Heart left ventricle (tissue), 16 donors: ENCODE measurements around the gene MAGI1. TPM values are rescaled to one million over a fixed set of nuclear protein-coding genes. Genes with fewer than 3 reads are reported as not detected.

Source experiments
- ATAC-seq, 4 donors: fragments of 200-7000 bp; cut with Tn5 transposase; one replicate each; pipeline ENCODE4 v1.9.1; 2020 to 2022; ENCODE audit warnings: moderate library complexity in 4 of 4, mild to moderate bottlenecking in 3 of 4, moderate number of reproducible peaks in 1 of 4
- DNase-seq, 5 donors: peaks; one replicate each; pipeline ENCODE4 v3.0.0-alpha.2; 2020
- H3K27ac ChIP-seq, 12 donors: fragments of 200-600 bp; sonication (generic) in 4 of 12; one replicate each; pipeline versions ENCODE4 v1.5.0 to v1.8.0; 2016 to 2022; ENCODE audit warnings: mild to moderate bottlenecking in 2 of 12
- H3K27me3 ChIP-seq, 9 donors: fragments of 200-600 bp; sonication (generic) in 2 of 9; one replicate each; pipeline versions ENCODE4 v1.5.1 to v1.8.0; 2016 to 2022; ENCODE audit warnings: mild to moderate bottlenecking in 3 of 9
- H3K36me3 ChIP-seq, 9 donors: fragments of 200-600 bp; sonication (generic) in 2 of 9; one replicate each; pipeline versions ENCODE4 v1.5.0 to v1.8.0; 2018 to 2022; ENCODE audit warnings: mild to moderate bottlenecking in 2 of 9
- H3K4me1 ChIP-seq, 12 donors: fragments of 200-600 bp; sonication (generic) in 4 of 12; one replicate each; pipeline versions ENCODE4 v1.5.0 to v1.8.0; 2016 to 2022; ENCODE audit warnings: mild to moderate bottlenecking in 3 of 12
- H3K4me3 ChIP-seq, 12 donors: fragments of 200-600 bp; sonication (generic) in 4 of 12; one replicate each; pipeline versions ENCODE4 v1.5.0 to v1.8.0; 2017 to 2022; ENCODE audit warnings: mild to moderate bottlenecking in 9 of 12, moderate library complexity in 4 of 12
- H3K9me3 ChIP-seq, 12 donors: fragments of 200-600 bp; sonication (generic) in 4 of 12; one replicate each; pipeline versions ENCODE4 v1.5.0 to v1.8.0; 2016 to 2022; ENCODE audit warnings: mild to moderate bottlenecking in 1 of 12
- POLR2A ChIP-seq, 2 donors: fragments of 450-650 bp; IDR thresholded peaks; one replicate each; pipeline ENCODE4 v1.6.1; 2017; ENCODE audit warnings: antibody characterized with exemption in 2 of 2, mild to moderate bottlenecking in 2 of 2, moderate library complexity in 2 of 2
- WGBS, 4 donors: extraction: QIAGEN DNeasy Blood & Tissue Kit in 2 of 4; methylation state at CpG; one replicate each; pipeline versions ENCODE4 v1.1.5 to v1.1.7; 2013 to 2018; 5-methylcytosine and 5-hydroxymethylcytosine counted together
- intact Hi-C, 10 donors: fragments of 100-400 bp; cut with DNase I; formaldehyde crosslinking; loops; one replicate each; pipeline versions ENCODE4 v1.11.1 to v1.14.2; 2022
- polyA plus RNA-seq, 2 donors: library from polyadenylated mRNA; stranded (reverse); fragments of 200-250 nt; gene quantifications; one replicate each; pipeline ENCODE4 v1.2.3, GENCODE V29; 2013
- total RNA-seq, 9 donors: library from RNA; depleted of rRNA in 2 of 9; stranded (reverse); fragments of >200 nt in 2 of 9; fragmentation: NEBNext Ultra II Directional in 3 of 9; extraction: Animal tissue kit (Norgen Biotek cat#: 25700) in 3 of 9; gene quantifications; one replicate each; pipeline versions ENCODE4 v1.1.0 to v1.2.4, GENCODE V29; 2016 to 2023
- TF ChIP-seq, protein P1 (sequence below), 12 donors: fragments of 200-600 bp; sonication (generic) in 4 of 12; IDR thresholded peaks; one replicate each; pipeline versions ENCODE4 v1.5.0 to v1.8.0; 2018 to 2022; ENCODE audit warnings: antibody characterized with exemption in 12 of 12, mild to moderate bottlenecking in 5 of 12
- donor health status: ischemic (EF 13 %, LVEDD 7.1; RV severe dilation, severe dysfunction).
- donor health status: healthy with polysubstance abuse.
- donor health status: DM: no; HTN: yes; CAD: no.
- donor health status: DM: no; HTN: no; CAD: no.
- donor health status: ischemic (EF 25% LVEDD 6.9; RV normal size, moderate dysfunction).
- donor health status: ischemic (EF 25% LVEDD 5.7; RV mildly dilated, moderate dysfunction).
- donor health status: healthy.
- donor health status: DM: yes; HTN: yes; CAD: no.
- donor health status: ischemic (EF 35%, LVEDD 5.7; RV mildly dilated, moderate dysfunction).
- donor health status: nonischemic (EF 11% LVEDD 7.7; RV severe dilation, severe dysfunction).
- donor health status: DM: yes; HTN: yes; CAD: no.
- donor health status: PGD.
- donor health status: ischemic (EF 29% LVEDD 5.4; RV normal size, mild dysfunction).
- donor health status: nonischemic (EF 23%, LVEDD 6.1; RV moderate dilation, normal function).

The MAGI1 gene
- total and polyA plus RNA-seq, 11 donors: 18.5 to 52.1 (median 31.4) TPM

DNA sequence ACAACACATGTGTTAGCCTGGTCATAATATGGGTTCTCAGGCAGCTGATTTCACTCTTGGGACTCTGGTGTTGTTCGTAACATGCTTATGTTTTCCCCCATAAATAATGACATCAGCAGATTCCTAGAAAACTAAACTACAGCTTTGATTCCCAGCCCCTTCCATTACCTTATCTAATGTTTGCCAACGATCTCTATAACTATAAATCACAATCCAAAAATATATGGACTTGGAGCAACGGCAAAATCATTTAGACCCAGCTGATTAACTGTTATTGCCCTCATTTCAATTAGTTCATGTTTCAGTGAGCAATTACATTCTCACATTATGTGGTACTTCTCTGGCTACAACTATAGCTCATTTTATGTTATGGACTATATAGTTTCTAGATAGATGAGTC lies 531.3 kb downstream of the MAGI1 start:
- Histone ChIP-seq H3K4me3 (no peak overlapping the region), H3K4me1 (peaks cover 0 to 8% (median 0%) of the 10 kb centered on the region in 12 donors), H3K9me3 (peaks cover 0 to 4% (median 0%) of the 10 kb centered on the region in 12 donors), H3K36me3 (no peaks in the 10 kb centered on the region), H3K27ac (no peak overlapping the region), H3K27me3 (no peaks in the 10 kb centered on the region)
- intact Hi-C loops: no loop called here
- DNase-seq (no peak), ATAC-seq (no peak)
- WGBS, 4 donors: 68 to 69% (median 69%) methylated on average over 3 of the region's 3 CpGs
- TF ChIP-seq POLR2A (IDR thresholded peaks at IDR 0.05): no peak
- TF ChIP-seq, protein P1, sequence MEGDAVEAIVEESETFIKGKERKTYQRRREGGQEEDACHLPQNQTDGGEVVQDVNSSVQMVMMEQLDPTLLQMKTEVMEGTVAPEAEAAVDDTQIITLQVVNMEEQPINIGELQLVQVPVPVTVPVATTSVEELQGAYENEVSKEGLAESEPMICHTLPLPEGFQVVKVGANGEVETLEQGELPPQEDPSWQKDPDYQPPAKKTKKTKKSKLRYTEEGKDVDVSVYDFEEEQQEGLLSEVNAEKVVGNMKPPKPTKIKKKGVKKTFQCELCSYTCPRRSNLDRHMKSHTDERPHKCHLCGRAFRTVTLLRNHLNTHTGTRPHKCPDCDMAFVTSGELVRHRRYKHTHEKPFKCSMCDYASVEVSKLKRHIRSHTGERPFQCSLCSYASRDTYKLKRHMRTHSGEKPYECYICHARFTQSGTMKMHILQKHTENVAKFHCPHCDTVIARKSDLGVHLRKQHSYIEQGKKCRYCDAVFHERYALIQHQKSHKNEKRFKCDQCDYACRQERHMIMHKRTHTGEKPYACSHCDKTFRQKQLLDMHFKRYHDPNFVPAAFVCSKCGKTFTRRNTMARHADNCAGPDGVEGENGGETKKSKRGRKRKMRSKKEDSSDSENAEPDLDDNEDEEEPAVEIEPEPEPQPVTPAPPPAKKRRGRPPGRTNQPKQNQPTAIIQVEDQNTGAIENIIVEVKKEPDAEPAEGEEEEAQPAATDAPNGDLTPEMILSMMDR (IDR thresholded peaks at IDR 0.05): no peak

DNA sequence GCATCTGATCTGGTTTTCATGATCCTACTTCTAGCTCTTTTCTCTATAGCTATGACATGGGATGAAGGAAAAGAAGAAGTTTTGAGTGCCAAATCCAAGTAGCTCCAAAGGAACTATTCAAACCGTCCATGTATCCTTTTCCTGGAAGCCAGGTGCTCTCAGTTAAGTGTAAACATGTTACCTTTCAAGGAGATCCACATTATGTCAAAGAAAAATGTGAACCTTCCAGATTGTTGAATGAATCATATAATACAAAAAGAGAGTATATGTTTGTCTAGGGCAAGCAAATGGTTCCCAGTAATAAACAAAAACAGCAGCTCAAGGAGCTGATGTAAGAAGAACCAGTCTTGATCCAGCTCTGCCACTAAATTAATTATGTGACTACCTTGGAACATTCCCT lies 534.9 kb downstream of the MAGI1 start:
- Histone ChIP-seq H3K27me3 (no peaks in the 10 kb centered on the region), H3K9me3 (peaks cover 0 to 4% (median 0%) of the 10 kb centered on the region in 12 donors), H3K36me3 (no peaks in the 10 kb centered on the region), H3K27ac (no peak overlapping the region), H3K4me3 (no peak overlapping the region), H3K4me1 (peaks cover 0 to 21% (median 0%) of the 10 kb centered on the region in 12 donors)
- WGBS, 4 donors: 54 to 63% (median 58%) methylated on average over 1 of the region's 1 CpG
- ATAC-seq: no peak
- intact Hi-C loops: no loop called here
- TF ChIP-seq POLR2A (IDR thresholded peaks at IDR 0.05): no peak
- TF ChIP-seq, protein P1 (IDR thresholded peaks at IDR 0.05): no peak
- no peak for DNase-seq

DNA sequence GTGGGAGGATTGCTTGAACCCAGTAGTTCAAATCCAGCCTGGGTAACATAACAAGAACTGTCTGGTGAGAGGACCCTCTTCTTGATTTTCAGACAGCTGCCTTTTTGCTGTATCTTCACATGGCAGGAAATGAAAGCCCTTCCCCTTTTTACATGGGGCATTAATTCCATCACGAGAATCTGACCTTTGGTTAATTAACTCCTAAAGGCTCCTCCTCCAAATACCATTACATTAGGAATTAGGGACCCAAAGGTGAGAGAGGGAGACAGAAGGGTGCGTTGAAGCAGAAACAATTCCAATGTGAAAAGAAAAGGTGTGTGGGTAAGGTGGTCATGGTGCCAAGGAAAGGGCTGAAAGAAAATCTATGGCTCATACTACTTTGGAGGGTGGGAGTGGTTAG lies 536.2 kb downstream of the MAGI1 start:
- Histone ChIP-seq H3K36me3 (no peaks in the 10 kb centered on the region), H3K27me3 (no peaks in the 10 kb centered on the region), H3K4me3 (no peak overlapping the region), H3K9me3 (no peaks in the 10 kb centered on the region), H3K4me1 (peaks cover 0 to 24% (median 2%) of the 10 kb centered on the region in 12 donors), H3K27ac (no peak overlapping the region)
- ATAC-seq (no peak), DNase-seq (no peak)
- intact Hi-C loops: no loop called here
- TF ChIP-seq, protein P1 (IDR thresholded peaks at IDR 0.05): no peak
- 85 to 93% (median 87%) methylated on average over 2 of the region's 2 CpGs for WGBS, 4 donors

DNA sequence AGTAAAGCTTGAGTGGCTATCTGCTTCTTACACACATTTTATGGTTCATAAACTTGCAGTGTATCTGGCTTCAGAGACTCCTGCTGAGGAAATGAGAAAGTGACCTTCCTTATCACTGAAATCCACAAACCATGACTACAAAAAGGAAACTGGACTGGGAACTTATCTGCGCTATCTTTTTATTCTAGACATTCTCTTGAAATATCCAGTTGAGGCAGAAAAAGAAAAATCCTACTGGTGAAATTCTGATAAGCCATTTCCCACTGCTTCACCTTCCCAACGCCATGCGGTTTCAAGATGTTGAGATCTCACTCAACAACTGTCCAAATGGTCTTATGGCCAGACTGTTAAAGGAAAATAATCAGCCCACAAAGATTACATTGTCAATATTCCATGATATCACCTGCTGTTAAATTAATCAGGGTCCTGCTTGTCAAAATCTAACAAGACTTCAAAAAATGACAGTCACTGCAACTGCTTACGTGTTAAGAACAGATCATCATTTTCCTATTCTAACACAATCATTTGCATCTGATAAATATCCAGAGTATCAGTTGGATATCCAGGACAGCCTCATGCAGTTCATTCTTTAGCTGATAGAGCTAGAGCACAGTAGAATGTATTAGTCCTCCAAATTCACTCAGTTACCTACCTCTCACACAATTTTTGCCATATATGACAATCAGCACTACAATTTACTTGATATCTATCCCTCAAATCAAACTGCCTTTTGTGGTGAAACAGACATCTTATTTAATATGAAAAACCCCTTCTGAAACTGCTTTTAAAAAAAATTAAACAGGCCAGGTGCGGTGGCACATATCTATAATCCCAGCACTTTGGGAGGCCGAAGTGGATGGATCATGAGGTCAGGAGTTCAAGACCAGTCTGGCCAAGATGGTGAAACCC lies 538.1 kb downstream of the MAGI1 start:
- intact Hi-C loops: no loop called here
- Histone ChIP-seq H3K27ac (no peak overlapping the region), H3K36me3 (no peaks in the 10 kb centered on the region), H3K9me3 (no peaks in the 10 kb centered on the region), H3K4me3 (no peak overlapping the region), H3K4me1 (peaks cover 0 to 31% (median 7%) of the 10 kb centered on the region in 12 donors), H3K27me3 (no peaks in the 10 kb centered on the region)
- ATAC-seq (no peak), DNase-seq (no peak)
- WGBS, 4 donors: 82 to 89% (median 88%) methylated on average over 6 of the region's 6 CpGs
- no peak for TF ChIP-seq POLR2A (IDR thresholded peaks at IDR 0.05)
- TF ChIP-seq, protein P1 (IDR thresholded peaks at IDR 0.05): no peak
